NK-92 treated with Interleukin-12 subunit alpha and Interleukin-12 subunit beta, amount 100 ng/mL, for 24 hours (cell line): ENCODE measurements around the gene RFXANK.
"Not testable (repeated sequence)": the region's sequence is repeated elsewhere in the genome, so short reads cannot be mapped to it uniquely, and the experiment has no call there.

Experiments
- DNase-seq: peaks from one replicate; lab custom pipeline; 2025; lab: John Stamatoyannopoulos, UW

RFXANK gene

DNA sequence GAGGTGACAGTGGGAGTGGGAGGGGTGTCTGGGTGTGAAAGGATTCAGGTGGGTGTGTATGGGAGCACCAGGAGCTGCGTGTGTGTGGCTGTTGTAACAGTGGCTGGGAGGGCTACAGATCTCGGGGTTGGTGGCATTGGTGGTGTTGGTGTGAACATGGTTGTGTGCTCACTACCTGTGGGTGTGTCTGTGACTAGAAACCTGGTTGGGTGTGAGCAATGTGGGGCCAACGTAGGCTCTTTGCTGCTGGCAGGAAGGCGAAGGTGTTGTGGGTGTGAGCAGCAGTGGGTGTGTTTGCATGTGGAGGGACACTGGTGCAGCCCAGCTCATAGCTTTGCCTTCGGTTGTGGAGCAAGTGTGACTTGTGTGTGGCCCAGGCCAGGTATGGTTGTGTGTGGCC lies 14.9 kb downstream of the RFXANK start:
- no peak for DNase-seq

DNA sequence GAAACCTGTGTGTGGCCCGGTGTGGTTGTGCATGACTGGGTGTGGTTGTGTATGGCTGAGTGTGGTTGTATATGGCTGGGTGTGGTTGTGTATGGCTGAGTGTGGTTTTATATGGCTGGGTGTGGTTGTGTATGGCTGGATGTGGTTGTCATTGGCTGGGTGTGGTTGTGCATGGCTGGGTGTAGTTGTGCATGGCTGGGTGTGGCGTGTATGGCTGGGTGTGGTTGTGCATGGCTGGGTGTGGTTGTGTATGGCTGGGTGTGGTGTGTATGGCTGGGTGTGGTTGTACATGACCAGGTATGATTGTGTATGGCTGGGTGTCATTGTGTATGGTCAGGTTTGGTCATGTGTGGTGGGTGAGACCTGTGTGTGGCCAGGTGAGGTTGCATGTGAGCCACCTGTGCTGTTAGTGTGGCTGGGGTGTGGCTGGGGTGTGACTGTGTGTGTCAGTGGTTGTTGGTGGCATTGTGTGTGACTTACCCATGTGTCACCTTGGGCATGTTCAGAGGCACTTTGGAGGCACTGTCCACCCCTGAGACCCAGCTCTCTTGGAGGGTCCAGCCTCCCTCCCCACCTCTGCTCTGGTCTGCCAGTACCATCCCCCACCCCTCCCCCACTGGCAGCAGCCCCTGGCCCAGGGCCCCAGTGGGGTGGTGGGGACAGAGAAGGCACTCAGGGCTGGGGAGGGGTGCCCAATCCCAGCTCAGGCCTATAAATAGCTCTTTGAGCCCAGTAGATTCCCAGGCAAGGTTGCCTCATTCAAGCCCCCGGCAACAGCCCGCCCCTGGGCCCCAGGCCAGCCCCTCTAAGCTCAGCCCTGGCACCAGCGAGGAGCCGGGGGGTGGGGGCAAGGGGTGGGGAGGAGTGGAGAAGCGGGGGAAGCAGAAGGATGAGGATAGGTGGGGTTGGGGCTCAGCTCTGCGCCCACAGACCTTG lies 15.8 kb downstream of the RFXANK start:
- DNase-seq: no peak

DNA sequence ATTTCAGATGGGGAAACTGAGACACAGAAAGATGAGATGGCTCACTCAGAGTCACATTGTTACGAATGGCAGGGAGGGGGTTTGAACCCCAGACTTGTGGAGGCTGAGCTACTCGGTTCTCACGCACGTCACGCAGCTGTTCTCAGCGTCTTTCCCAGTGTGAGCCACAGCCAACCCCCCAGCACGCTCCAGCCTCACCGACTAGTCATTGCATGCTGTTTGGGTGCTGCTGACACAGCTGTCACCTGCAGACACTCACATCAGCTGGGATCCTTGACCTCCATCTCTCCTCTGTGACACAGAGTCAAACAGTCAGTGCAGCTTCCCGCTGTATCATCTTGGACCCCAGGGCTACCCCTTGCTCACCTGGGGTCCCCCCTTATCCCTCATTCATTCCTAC lies 17.3 kb downstream of the RFXANK start:
- no peak for DNase-seq

DNA sequence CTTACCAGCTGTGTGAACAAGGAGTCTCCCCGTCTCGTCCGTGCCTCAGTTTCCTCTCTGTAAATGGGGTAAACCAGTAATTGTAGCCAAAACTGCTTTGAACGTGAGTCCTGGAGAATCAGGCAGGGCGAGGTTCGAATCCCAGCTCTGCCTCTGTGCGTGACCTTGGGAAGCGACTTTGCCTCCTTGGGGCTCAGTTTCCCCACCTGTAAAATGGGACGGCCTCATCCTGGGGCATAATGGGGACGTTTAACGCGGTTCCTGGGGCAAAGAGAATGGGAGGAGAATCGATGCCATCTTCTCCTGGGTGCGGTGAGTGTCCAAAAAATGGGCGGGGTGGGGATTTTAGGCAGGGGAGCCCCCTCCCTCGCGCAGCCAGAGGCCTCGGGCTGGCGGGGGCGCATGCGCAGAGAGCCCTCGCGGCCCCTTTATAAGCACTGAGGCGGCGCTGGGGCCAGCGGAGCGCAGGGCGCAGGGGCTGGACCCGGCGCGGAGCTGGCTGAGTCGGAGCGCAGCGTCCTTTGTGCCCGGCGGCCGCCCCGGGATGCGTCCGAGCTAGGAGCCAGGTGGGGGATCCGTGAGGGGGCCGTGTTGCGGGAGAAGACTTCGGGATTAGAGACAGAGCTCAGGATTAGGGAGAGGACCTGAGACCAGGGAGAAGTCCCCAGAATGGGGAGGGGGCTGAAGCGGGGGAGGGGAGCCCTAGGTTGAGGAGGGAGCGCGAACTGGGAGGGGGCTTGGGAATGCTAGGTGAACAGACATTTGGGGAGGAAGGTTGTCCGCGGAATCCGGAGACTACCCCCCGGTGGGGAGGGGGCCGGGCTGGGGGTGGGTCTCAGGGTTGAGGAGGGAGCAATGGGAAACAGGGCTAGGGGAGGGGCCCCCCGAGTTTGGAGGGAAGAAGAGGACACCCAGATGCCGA lies 19.7 kb downstream of the RFXANK start, which contains the start of gene NCAN:
Gene NCAN (plus strand): TSS at position 460 of the 922 bp plus-strand sequence. CDS start 4,996 bp downstream, outside the sequence.
- no peak for DNase-seq

DNA sequence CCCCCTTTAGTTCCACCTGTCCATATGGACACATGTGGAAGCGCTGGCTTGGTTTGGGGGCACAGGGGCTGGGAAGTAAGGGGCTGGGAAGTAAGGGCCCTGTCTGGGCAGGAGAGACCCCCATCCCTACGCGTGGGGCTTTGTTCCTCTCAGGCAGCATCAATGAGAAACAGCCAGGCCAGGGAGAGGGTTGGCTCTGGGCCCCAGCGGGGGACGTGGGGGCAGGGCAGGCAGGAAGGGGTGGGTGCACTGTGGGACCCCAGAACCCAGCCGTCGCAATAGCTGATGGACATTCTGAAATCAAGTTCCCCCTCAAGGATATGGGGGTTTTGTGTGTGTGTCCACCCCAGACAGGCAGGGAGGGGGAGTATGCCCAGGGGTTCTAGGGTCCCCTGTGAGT lies 20.9 kb downstream of the RFXANK start:
- no peak for DNase-seq

DNA sequence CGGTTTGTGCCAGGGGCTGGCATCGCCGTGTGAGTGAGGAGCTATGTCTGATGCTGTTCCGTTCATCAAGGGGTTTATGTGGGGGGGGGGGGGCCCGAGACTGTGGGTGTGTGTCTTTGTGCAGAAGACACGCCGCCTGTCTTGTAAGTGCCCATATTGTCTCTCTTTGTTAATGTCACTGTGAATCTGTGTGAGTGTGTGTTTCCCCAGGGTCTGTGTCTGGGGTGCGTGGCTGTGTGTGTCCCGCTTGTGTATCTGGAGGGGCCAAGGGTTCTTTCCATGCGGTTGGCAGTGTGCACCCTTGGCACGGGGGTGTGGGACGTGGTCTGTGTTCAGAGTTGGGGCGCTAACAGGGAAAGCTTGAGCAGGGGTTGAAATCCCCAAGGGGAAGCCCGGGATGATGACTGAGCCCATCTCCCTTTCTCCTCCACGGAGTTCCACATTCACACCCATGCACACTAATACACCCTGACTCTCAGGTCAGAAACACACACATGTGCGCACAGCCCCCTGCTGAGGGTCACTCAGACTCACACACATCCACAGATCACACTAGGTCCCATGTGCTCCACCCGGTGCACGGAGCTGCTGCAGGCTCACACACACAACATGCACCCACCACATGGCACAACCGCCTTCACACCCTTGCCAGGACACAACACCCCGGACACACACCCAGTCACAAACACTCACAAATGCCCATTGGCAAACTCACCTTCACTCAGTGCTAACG lies 21.5 kb downstream of the RFXANK start:
- no peak for DNase-seq

DNA sequence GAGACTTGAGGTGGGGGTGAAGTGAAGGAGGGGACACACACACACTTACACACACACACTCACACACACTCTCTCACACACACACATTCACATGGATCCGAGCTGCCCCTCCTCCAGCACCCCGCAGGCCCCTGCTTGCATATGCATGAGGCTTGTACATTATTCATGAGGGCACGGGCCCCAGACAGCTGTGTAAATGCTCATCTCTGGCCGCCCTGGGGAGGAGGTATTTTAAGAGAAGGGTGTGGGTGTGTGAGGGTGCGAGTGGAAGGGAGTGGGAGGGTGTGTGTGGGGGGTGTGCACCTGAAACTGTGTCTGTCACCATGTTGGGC lies 22.1 kb downstream of the RFXANK start:
- no peak for DNase-seq

DNA sequence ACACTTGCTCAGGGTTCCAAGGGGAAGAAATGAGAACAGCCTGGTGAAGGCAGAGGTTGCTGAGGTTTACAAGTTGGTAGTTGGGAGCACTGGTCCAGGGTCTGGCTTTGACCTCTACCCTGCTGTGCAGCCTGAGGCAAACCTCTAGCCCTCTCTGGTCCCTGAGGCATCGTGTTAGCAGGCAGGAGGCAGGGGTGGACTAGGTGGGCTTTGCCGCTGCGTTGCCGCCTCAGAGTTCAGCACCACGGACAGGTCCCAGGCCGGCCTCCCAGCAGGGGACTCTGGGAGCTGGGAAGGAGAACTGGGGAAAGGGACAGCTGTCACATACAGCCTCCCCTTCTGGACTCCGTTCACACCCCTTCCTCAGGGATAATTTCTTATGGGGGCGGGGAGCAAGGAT lies 22.8 kb downstream of the RFXANK start:
- no peak for DNase-seq

DNA sequence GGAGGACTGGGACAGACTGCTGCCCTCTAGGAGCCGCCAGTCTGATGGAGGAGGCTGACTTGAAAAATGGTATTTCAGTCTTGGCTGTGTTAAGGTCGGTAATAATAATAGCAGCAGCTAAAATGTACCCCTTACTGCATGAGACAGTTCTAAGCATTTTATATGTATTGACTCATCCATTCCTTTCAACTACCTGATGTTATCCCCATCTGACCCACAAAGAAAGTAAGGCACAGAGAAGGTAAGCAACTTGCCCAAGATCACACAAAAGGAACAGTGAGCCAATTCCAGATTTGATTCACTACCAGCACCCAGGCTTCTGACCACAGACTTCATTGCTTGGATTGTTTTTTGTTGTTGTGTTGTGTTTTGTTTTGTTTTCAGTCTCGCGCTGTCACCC lies 23.7 kb downstream of the RFXANK start:
- DNase-seq: no peak

DNA sequence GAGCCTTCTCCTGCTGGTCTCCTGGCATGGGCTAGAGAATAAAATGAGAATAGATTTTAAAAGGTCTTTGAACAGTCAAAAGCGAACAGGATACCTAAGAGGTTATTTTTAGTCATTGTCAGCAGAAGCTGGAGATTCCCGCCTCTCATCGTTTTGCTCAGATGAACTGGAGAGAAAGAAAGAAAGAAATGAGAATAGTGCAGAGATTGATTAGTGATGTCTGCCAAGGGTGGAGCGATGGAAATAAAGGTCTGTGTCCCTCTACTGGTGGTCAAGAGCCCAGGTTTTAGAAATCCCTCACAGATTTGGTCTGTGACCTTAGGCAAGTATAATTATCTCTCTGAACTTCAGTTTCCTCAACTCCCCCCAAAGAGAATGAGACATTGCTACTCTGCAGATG lies 25.0 kb downstream of the RFXANK start:
- no peak for DNase-seq

DNA sequence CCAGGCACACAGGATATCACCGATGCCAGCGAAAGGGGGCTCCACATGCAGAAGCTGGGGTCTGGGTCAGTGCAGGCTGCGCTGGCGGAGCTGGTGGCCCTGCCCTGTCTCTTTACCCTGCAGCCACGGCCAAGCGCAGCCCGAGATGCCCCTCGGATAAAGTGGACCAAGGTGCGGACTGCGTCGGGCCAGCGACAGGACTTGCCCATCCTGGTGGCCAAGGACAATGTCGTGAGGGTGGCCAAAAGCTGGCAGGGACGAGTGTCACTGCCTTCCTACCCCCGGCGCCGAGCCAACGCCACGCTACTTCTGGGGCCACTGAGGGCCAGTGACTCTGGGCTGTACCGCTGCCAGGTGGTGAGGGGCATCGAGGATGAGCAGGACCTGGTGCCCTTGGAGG lies 26.9 kb downstream of the RFXANK start:
- no peak for DNase-seq

DNA sequence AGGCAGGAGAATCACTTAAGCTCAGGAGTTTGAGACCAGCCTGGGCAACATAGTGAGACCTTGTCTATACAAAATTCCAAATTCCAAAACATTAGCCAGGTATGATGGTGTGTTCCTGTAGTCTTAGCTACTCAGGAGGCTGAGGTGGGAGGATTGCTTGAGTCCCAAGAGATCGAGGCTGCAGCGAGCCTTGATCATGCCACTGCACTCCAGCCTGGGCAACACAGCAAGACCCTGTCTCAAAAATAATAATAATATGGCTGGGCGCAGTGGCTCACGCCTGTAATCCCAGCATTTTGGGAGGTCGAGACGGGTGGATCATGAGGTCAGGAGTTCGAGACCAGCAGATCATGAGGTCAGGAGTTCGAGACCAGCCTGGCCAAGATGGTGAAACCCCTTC lies 28.9 kb downstream of the RFXANK start:
- DNase-seq: not testable (repeated sequence)

DNA sequence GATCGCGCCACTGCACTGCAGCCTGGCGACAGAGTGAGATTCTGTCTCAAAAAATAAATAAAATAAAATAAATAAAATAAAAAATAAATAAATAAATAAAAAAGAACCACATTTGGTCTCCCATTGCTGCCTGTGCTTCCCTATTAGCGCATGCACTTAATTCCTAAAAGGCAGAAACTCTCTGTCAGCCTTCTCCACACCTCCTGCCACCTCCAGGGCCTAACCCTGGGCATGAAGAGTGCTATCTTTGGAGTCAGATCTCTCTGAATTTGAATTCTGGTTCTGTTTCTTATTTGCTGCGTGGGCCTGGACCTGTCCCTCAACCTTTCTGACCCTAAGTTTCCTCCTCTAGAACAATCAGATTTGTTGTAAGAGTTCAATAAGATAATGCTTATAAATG lies 31.0 kb downstream of the RFXANK start:
- no peak for DNase-seq

DNA sequence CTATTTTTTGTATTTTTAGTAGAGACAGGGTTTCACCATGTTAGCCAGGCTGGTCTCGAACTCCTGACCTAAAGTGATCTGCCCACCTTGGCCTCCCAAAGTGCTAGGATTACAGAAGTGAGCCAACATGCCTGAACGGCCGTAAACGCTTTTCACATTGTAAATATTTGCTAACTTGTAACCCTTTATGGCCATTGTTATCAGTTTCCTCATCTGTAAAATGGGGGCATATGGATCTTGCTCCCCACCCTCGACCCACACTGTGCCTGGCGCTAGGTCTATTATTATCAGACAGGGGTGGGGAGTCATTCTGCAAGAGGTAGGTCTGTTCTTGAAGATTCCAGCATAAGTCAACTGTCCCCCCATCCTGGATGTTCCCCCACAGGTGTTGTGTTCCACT lies 31.6 kb downstream of the RFXANK start:
- DNase-seq: no peak

DNA sequence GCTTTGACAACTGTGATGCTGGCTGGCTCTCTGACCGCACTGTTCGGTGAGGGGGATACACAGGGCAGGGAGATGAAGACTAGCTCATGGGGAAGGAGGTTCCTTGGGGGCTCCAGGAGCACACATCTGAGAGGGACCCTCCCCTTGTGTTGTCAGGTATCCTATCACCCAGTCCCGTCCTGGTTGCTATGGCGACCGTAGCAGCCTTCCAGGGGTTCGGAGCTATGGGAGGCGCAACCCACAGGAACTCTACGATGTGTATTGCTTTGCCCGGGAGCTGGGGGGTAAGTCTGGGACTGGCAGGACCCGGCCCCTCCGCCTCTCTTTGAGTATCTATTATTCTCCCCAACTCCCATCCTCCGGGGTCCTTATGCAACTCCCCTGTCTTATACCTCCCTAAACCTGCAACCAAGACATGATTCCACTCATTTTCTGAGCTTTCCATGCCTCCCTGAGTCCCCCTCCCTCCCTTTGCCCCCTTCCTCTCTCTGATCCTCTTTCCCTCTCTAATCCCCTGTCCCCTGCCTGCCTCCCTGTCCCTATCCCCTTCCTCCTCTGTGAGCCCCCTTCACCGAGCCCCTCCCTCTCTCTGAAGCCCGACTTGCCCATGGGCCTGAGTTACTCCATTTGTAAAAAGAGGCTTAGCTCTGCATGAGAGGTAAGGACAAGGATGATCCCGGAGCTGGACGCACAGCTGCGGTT lies 32.2 kb downstream of the RFXANK start:
- DNase-seq: no peak

DNA sequence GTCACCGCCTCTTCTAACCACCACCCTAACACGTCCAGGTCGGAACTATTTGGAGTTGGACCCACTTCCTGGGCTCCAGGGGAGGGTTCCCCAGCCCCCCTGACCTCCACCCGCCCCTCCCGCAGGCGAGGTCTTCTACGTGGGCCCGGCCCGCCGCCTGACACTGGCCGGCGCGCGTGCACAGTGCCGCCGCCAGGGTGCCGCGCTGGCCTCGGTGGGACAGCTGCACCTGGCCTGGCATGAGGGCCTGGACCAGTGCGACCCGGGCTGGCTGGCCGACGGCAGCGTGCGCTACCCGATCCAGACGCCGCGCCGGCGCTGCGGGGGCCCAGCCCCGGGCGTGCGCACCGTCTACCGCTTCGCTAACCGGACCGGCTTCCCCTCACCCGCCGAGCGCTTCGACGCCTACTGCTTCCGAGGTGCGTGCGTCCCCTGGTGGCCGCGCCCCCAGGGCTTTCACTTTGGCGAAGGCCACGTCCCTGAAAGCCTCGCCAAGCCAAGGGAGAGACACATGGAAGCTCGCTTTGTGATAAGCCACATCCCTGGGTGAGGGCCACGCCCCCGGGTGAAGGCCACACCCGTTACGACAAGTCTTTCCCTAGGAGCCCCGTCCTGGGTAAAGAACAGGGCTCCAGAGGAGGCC lies 32.9 kb downstream of the RFXANK start:
- DNase-seq: no peak

DNA sequence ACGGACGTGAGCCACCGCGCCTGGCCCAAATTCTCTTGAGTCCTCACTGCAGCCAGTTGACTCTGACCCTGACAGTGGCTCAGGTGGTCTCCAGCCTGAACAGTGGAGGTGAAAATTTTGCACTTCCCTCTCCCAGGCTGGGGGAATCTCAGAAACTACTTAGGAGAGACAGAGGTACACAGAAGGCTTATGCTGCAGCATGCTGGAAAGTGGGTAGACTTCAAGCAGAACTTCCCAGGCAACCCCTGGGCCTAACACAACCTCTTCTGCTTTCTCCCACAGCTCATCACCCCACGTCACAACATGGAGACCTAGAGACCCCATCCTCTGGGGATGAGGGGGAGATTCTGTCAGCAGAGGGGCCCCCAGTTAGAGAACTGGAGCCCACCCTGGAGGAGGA lies 34.1 kb downstream of the RFXANK start:
- no peak for DNase-seq

DNA sequence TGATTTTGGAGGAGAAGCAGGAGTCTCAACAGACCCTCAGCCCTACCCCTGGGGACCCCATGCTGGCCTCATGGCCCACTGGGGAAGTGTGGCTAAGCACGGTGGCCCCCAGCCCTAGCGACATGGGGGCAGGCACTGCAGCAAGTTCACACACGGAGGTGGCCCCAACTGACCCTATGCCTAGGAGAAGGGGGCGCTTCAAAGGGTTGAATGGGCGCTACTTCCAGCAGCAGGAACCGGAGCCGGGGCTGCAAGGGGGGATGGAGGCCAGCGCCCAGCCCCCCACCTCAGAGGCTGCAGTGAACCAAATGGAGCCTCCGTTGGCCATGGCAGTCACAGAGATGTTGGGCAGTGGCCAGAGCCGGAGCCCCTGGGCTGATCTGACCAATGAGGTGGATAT lies 34.6 kb downstream of the RFXANK start:
- DNase-seq: no peak

DNA sequence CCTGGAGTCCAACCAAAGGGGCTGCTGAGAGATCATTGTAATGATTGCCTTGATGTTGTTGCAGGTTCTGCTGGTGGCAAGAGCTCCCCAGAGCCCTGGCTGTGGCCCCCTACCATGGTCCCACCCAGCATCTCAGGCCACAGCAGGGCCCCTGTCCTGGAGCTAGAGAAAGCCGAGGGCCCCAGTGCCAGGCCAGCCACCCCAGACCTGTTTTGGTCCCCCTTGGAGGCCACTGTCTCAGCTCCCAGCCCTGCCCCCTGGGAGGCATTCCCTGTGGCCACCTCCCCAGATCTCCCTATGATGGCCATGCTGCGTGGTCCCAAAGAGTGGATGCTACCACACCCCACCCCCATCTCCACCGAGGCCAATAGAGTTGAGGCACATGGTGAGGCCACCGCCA lies 35.2 kb downstream of the RFXANK start:
- no peak for DNase-seq

DNA sequence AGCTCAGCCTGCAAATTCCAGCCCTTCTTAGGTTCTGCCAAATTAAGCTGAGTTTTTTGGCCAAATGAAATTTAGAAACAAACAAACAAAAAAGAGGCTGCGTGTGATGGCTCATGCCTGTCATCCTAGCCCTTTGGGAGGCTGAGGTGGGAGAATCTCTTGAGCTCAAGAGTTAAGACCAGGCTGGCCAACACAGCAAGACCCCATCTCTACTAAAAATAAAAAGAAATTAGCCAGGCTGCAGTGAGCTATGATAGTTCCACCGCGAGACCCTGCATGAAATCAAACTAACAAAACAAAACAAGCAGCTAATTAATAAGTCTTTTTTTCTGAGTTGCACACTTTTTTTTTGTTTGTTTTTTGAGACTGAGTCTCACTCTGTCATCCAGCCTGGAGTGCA lies 37.6 kb downstream of the RFXANK start:
- no peak for DNase-seq

DNA sequence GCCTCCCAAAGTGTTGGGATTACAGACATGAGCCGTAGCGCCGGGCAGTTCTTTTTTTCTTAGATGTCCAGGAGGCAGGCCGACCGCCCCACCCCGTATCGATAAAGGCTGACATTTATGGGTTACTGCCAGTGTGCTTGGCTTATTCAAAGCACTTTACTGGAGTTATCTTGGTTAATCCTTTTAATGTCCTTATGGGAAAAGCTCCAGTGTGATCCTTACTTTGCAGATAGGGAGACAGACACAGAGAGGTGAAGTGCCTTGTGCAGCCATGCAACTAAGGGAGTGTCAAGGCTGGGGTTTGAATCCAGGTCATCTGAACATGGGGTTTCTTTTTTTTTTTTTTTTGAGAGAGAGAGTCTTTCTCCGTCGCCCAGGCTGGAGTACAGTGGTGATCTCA lies 38.9 kb downstream of the RFXANK start:
- DNase-seq: no peak
